HEK293T (cell line): Measurements from ENCODE around the gene RNASE4.

Experiments used
- CTCF ChIA-PET: fragments of 350-600 bp; formaldehyde crosslinking; extraction: SDS; loops from one replicate; lab custom pipeline; 2021; ENCODE audit warnings: antibody characterized with exemption, inconsistent platforms; lab: Yijun Ruan, JAX
- POLR2A ChIA-PET: fragments of 350-600 bp; formaldehyde crosslinking; extraction: SDS; loops from one replicate; lab custom pipeline; 2020; ENCODE audit warnings: antibody characterized with exemption, inconsistent platforms; lab: Yijun Ruan, JAX
- DNase-seq: peaks from one replicate; pipeline ENCODE4 v3.0.0; 2012; ENCODE audit warnings: mixed read lengths; ENCODE audit errors: extremely low spot score
- ARNT ChIP-seq: fragments of 450-650 bp; IDR thresholded peaks from 2 replicates; pipeline ENCODE4 v1.6.1; 2017; ENCODE audit warnings: mild to moderate bottlenecking
- BHLHE40 ChIP-seq: fragments of 450-650 bp; IDR thresholded peaks from 2 replicates; pipeline ENCODE4 v1.6.1; 2016; ENCODE audit warnings: mild to moderate bottlenecking, moderate library complexity, borderline replicate concordance
- CTBP1 ChIP-seq: fragments of 450-650 bp; IDR thresholded peaks from 2 replicates; pipeline ENCODE4 v1.6.1; 2016; ENCODE audit warnings: borderline replicate concordance
- ELF4 ChIP-seq: fragments of 450-650 bp; IDR thresholded peaks from 2 replicates; pipeline ENCODE4 v1.6.1; 2017; ENCODE audit warnings: antibody characterized with exemption
- FOXA1 ChIP-seq: fragments of 450-650 bp; IDR thresholded peaks from 2 replicates; pipeline ENCODE4 v1.6.1; 2016; ENCODE audit warnings: mild to moderate bottlenecking
- FOXK2 ChIP-seq: fragments of 450-650 bp; IDR thresholded peaks from 2 replicates; pipeline ENCODE4 v1.6.1; 2016; ENCODE audit warnings: mild to moderate bottlenecking
- FOXM1 ChIP-seq: fragments of 450-650 bp; IDR thresholded peaks from 2 replicates; pipeline ENCODE4 v1.6.1; 2017; ENCODE audit warnings: mild to moderate bottlenecking, borderline replicate concordance
- HDGF ChIP-seq: fragments of 450-650 bp; IDR thresholded peaks from 2 replicates; pipeline ENCODE4 v1.6.1; 2017; ENCODE audit warnings: antibody characterized with exemption, borderline replicate concordance
- L3MBTL2 ChIP-seq: fragments of 450-650 bp; conservative IDR thresholded peaks from 2 replicates; pipeline ENCODE4 v1.6.1; 2016; ENCODE audit warnings: mild to moderate bottlenecking
- LEF1 ChIP-seq: fragments of 450-650 bp; IDR thresholded peaks from 2 replicates; pipeline ENCODE4 v1.6.1; 2017; ENCODE audit warnings: mild to moderate bottlenecking, borderline replicate concordance
- NFRKB ChIP-seq: fragments of 450-650 bp; IDR thresholded peaks from 2 replicates; pipeline ENCODE4 v1.6.1; 2016; ENCODE audit warnings: mild to moderate bottlenecking, moderate library complexity
- PKNOX1 ChIP-seq: fragments of 450-650 bp; IDR thresholded peaks from 2 replicates; pipeline ENCODE4 v1.6.1; 2016
- SP1 ChIP-seq: fragments of 450-650 bp; IDR thresholded peaks from 2 replicates; pipeline ENCODE4 v1.6.1; 2017
- SUZ12 ChIP-seq: fragments of 450-650 bp; IDR thresholded peaks from 2 replicates; pipeline ENCODE4 v1.6.1; 2016; ENCODE audit warnings: mild to moderate bottlenecking
- TARDBP ChIP-seq: fragments of 450-650 bp; IDR thresholded peaks from 2 replicates; pipeline ENCODE4 v1.6.1; 2016
- ZNF384 ChIP-seq: fragments of 450-650 bp; IDR thresholded peaks from 2 replicates; pipeline ENCODE4 v1.6.1; 2016

Gene RNASE4

GRCh38 chr14:20742132-20742531 lies 57.8 kb downstream of the RNASE4 start:
- CTCF ChIA-PET = no interaction called here

GRCh38 chr14:20743556-20743955 lies 59.2 kb downstream of the RNASE4 start:
- no peak for DNase-seq
- no peak for TF ChIP-seq FOXA1
- TF ChIP-seq ZNF384 = no peak
- TF ChIP-seq SUZ12 = no peak
- no peak for TF ChIP-seq CTBP1
- no peak for TF ChIP-seq FOXK2
- no peak for TF ChIP-seq PKNOX1
- no peak for TF ChIP-seq ARNT
- TF ChIP-seq BHLHE40 = no peak
- TF ChIP-seq NFRKB = no peak
- TF ChIP-seq L3MBTL2 = no peak
- no peak for TF ChIP-seq LEF1
- no peak for TF ChIP-seq HDGF
- no peak for TF ChIP-seq SP1
- no peak for TF ChIP-seq FOXM1
- TF ChIP-seq TARDBP = no peak
- no peak for TF ChIP-seq ELF4
- ChIA-PET CTCF (interaction anchor here (0.8 kb wide), 1 partner anchor 15 kb away, joined by 6 read pairs; no protein-coding TSS in a partner anchor), POLR2A (no interaction called here)

More at GRCh38 chr14:20742132-20742531, 57.8 kb downstream of the RNASE4 start:
- DNase-seq = no peak
- POLR2A ChIA-PET = no interaction called here
- TF ChIP-seq L3MBTL2 = no peak
- no peak for TF ChIP-seq FOXK2
- no peak for TF ChIP-seq LEF1
- TF ChIP-seq SUZ12 = no peak
- TF ChIP-seq PKNOX1 = no peak
- no peak for TF ChIP-seq TARDBP
- no peak for TF ChIP-seq ARNT
- no peak for TF ChIP-seq SP1
- no peak for TF ChIP-seq HDGF
- no peak for TF ChIP-seq FOXM1
- no peak for TF ChIP-seq ELF4
- no peak for TF ChIP-seq FOXA1
- no peak for TF ChIP-seq BHLHE40

- DNase-seq = no peak
- ChIA-PET POLR2A (no interaction called here), CTCF (no interaction called here)
- TF ChIP-seq NFRKB = no peak
Observed at GRCh38 chr14:20745571-20746358, 61.4 kb downstream of the RNASE4 start, which contains the start of gene EDDM3A. Gene EDDM3A, plus strand, starts transcription at chr14:20745887. Its CDS starts 1,694 bp downstream, at chr14:20747581.

GRCh38 chr14:20746566-20746965 lies 62.2 kb downstream of the RNASE4 start:
- DNase-seq = no peak
- TF ChIP-seq FOXM1 = no peak
- TF ChIP-seq BHLHE40 = no peak
- no peak for TF ChIP-seq FOXK2
- TF ChIP-seq PKNOX1 = no peak
- no peak for TF ChIP-seq LEF1
- TF ChIP-seq L3MBTL2 = no peak
- TF ChIP-seq NFRKB = no peak
- no peak for TF ChIP-seq ELF4
- TF ChIP-seq HDGF = no peak
- no peak for TF ChIP-seq SUZ12
- no peak for TF ChIP-seq FOXA1
- no peak for TF ChIP-seq ZNF384
- TF ChIP-seq ARNT = no peak
- TF ChIP-seq SP1 = no peak
- no peak for TF ChIP-seq TARDBP
- TF ChIP-seq CTBP1 = no peak
- POLR2A ChIA-PET = no interaction called here
- CTCF ChIA-PET = no interaction called here

- POLR2A ChIA-PET = no interaction called here
- CTCF ChIA-PET = no interaction called here
- TF ChIP-seq NFRKB = no peak
- no peak for TF ChIP-seq FOXK2
- no peak for DNase-seq
Observed at GRCh38 chr14:20748439-20748838, 64.1 kb downstream of the RNASE4 start.

- TF ChIP-seq BHLHE40 = no peak
- TF ChIP-seq FOXM1 = no peak
- no peak for TF ChIP-seq LEF1
- no peak for TF ChIP-seq SUZ12
- no peak for TF ChIP-seq FOXK2
- ChIA-PET POLR2A (no interaction called here), CTCF (no interaction called here)
- no peak for DNase-seq
Observed at GRCh38 chr14:20750194-20750593, 65.8 kb downstream of the RNASE4 start.
